Vagina (tissue), 2 donors: ENCODE results near the gene KRTAP10-3. TPM values are rescaled to one million over a fixed set of nuclear protein-coding genes. Genes with fewer than 3 reads are reported as not detected.
A peak's percentile ranks its signal among the peaks of the same experiment; 100 is the strongest.

Source experiments
- DNase-seq, 2 donors: peaks; one replicate each; pipeline ENCODE4 v3.0.0-alpha.2; 2017; ENCODE audit errors: extremely low spot score in 2 of 2
- H3K27ac ChIP-seq: fragments of 200-600 bp; sonication (generic); one replicate; pipeline ENCODE4 v1.5.1; 2019
- H3K27me3 ChIP-seq: fragments of 200-600 bp; sonication (generic); one replicate; pipeline ENCODE4 v1.5.1; 2019
- H3K36me3 ChIP-seq, 2 donors: fragments of 200-600 bp; sonication (generic); one replicate each; pipeline ENCODE4 v1.5.1; 2017 to 2019
- H3K4me1 ChIP-seq: fragments of 200-600 bp; sonication (generic); one replicate; pipeline ENCODE4 v1.5.1; 2019
- H3K4me3 ChIP-seq, 2 donors: fragments of 200-600 bp; sonication (generic); 1 replicate in 1 of 2; 2 replicates in 1 of 2; pipeline ENCODE4 v1.5.1; 2016 to 2019
- H3K9me3 ChIP-seq: fragments of 200-600 bp; sonication (generic); one replicate; pipeline ENCODE4 v1.5.1; 2019
- CTCF ChIP-seq, 3 experiments: fragments of 450-650 bp in 2 of 3; fragments of 200-600 bp in 1 of 3; sonication (generic) in 1 of 3; IDR thresholded peaks; one replicate each; pipeline ENCODE4 v1.5.1; 2017 to 2019; ENCODE audit warnings: antibody characterized with exemption in 3 of 3, mild to moderate bottlenecking in 2 of 3, moderate library complexity in 2 of 3
- POLR2A ChIP-seq, 2 donors: fragments of 450-650 bp; IDR thresholded peaks; one replicate each; pipeline ENCODE4 v1.6.1; 2017; ENCODE audit warnings: antibody characterized with exemption in 2 of 2, mild to moderate bottlenecking in 2 of 2, moderate library complexity in 2 of 2
- POLR2AphosphoS5 ChIP-seq, 2 donors: sonication (generic); formaldehyde crosslinking; IDR thresholded peaks; one replicate each; pipeline ENCODE4 v1.9.0; 2017; ENCODE audit warnings: antibody characterized with exemption in 2 of 2, mild to moderate bottlenecking in 2 of 2, low read depth in 1 of 2; ENCODE audit not compliant: insufficient read depth in 1 of 2
- intact Hi-C: fragments of 100-400 bp; cut with DNase I; formaldehyde crosslinking; loops from one replicate; pipeline ENCODE4 v1.15.1; 2023
- total RNA-seq: library from RNA; depleted of rRNA; stranded (reverse); fragments of >200 nt; gene quantifications from one replicate; pipeline ENCODE4 v1.2.3, GENCODE V29; 2016

The KRTAP10-3 gene
- total RNA-seq, 1 donor from 2014 or later: not detected

GRCh38 chr21:44571296-44571695 is 12.7 kb upstream of the KRTAP10-3 start:
- H3K27me3 ChIP-seq: no peaks in the 10 kb centered on the region

GRCh38 chr21:44569861-44570517 is 11.4 kb upstream of the KRTAP10-3 start:
- intact Hi-C loops: no loop called here
- DNase-seq: peak; percentile 54 to 90

More at GRCh38 chr21:44571296-44571695, 12.7 kb upstream of the KRTAP10-3 start:
- Histone ChIP-seq H3K4me3 (no peak overlapping the region), H3K9me3 (no peaks in the 10 kb centered on the region), H3K27ac (no peak overlapping the region), H3K36me3 (no peaks in the 10 kb centered on the region), H3K4me1 (peaks cover 5% of the 10 kb centered on the region)
- peak in 1 of 2 donors; percentile 37 for DNase-seq
- intact Hi-C loops: no loop called here
- no peak for TF ChIP-seq CTCF (IDR thresholded peaks at IDR 0.05)
- no peak for TF ChIP-seq POLR2A (IDR thresholded peaks at IDR 0.05)
- TF ChIP-seq POLR2AphosphoS5 (IDR thresholded peaks at IDR 0.05; ENCODE audit: insufficient read depth in 1 of 2, low read depth in 1 of 2): no peak

GRCh38 chr21:44568667-44569556 is 10.3 kb upstream of the KRTAP10-3 start:
- Histone ChIP-seq H3K36me3 (no peaks in the 10 kb centered on the region), H3K9me3 (no peaks in the 10 kb centered on the region), H3K27ac (no peak overlapping the region), H3K4me1 (no peaks in the 10 kb centered on the region), H3K27me3 (no peaks in the 10 kb centered on the region), H3K4me3 (no peak overlapping the region)
- DNase-seq: peak; percentile 64 to 89
- TF ChIP-seq POLR2A (IDR thresholded peaks at IDR 0.05): no peak
- intact Hi-C loops: no loop called here

More at GRCh38 chr21:44569861-44570517, 11.4 kb upstream of the KRTAP10-3 start:
- TF ChIP-seq POLR2A (IDR thresholded peaks at IDR 0.05): no peak
- no peaks in the 10 kb centered on the region for H3K36me3 ChIP-seq
- peaks cover 5% of the 10 kb centered on the region for H3K4me1 ChIP-seq
- no peak overlapping the region for H3K4me3 ChIP-seq
- H3K27me3 ChIP-seq: no peaks in the 10 kb centered on the region
- H3K27ac ChIP-seq: no peak overlapping the region
- H3K9me3 ChIP-seq: no peaks in the 10 kb centered on the region

DNA sequence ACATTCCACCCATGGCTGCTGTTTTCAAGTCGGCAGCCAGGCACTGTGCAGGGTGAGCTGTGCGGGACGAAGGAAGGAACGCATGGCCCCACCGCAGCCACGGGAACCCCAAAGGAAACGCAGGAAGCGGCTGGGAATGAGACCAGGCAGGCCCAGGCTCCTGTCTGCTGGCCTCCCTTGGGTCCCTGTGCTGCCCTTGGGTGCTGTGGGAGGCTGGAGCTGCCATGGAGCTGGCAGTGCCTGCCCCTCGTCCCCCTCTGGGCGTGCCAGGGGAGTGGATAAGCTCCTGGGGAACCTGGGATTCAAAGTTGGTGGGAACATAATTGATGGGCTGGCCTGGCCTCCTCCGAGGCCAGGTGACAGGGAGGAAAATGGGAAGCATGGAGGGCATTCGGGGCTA is 9.7 kb upstream of the KRTAP10-3 start:
- intact Hi-C loops: no loop called here
- no peaks in the 10 kb centered on the region for H3K27me3 ChIP-seq
- no peaks in the 10 kb centered on the region for H3K9me3 ChIP-seq
- TF ChIP-seq POLR2A (IDR thresholded peaks at IDR 0.05) (no peak), CTCF (IDR thresholded peaks at IDR 0.05) (no peak), POLR2AphosphoS5 (IDR thresholded peaks at IDR 0.05; ENCODE audit: insufficient read depth in 1 of 2, low read depth in 1 of 2) (no peak)
- no peak overlapping the region for H3K27ac ChIP-seq
- DNase-seq: peak in 1 of 2 donors; percentile 49
- H3K4me1 ChIP-seq: no peaks in the 10 kb centered on the region
- H3K36me3 ChIP-seq: no peaks in the 10 kb centered on the region
- no peak overlapping the region for H3K4me3 ChIP-seq

DNA sequence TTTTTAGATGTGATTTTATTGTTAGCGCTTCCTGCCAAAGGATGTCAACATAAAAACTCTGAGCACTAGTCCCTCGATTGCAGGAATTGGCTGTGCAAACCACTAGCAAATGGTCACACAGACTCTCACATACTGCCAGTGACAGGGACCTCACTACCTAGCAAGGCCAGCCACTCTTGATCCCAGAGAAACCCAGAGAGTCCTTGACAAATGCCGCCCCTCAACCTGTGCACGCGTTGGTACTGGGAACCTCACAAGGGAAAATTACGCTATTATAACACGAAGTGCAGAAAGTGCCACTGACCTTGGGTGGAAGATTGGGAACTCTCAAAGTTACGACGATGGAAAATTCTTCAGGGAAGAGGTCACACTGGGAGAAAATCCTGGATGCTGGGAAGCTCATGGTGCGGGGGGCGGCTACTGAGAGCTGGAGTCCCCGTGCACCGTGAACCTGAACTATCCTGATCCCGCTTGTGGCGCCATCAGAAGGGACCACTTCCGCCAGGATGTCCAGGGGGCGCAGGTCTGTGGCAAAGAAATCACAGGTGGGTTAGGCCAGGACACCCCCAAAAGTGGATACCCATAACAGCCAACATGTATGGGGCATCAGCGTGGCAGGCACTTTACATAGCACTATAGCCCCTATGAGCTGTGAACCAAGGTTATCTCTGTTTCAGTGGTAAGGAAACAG is 9.0 kb upstream of the KRTAP10-3 start:
- TF ChIP-seq CTCF (IDR thresholded peaks at IDR 0.05) (no peak), POLR2AphosphoS5 (IDR thresholded peaks at IDR 0.05; ENCODE audit: insufficient read depth in 1 of 2, low read depth in 1 of 2) (no peak), POLR2A (IDR thresholded peaks at IDR 0.05) (no peak)
- peak; percentile 61 to 62 for DNase-seq

More for the DNA sequence above, 9.0 kb upstream of the KRTAP10-3 start:
- intact Hi-C loops: no loop called here
- H3K27ac ChIP-seq: no peak overlapping the region
- H3K27me3 ChIP-seq: no peaks in the 10 kb centered on the region
- no peaks in the 10 kb centered on the region for H3K9me3 ChIP-seq
- no peaks in the 10 kb centered on the region for H3K36me3 ChIP-seq
- no peaks in the 10 kb centered on the region for H3K4me1 ChIP-seq
- no peak overlapping the region for H3K4me3 ChIP-seq
